CD4-positive, alpha-beta T cell treated with Interleukin-12 subunit alpha and Interleukin-12 subunit beta, for 1 hour (primary cell): ENCODE data around the gene PRKCG.
"Not testable (repeated sequence)": the region's sequence is repeated elsewhere in the genome, so short reads cannot be mapped to it uniquely, and the experiment has no call there.

Source experiments
- DNase-seq: peaks from one replicate; pipeline ENCODE4 v3.0.0-alpha.2; 2020

The PRKCG gene

GRCh38 chr19:53881482-53882390, at the start of gene PRKCG:
Gene PRKCG, plus strand, starts transcription at chr19:53882197. Its CDS starts 298 bp downstream, at chr19:53882495.
- DNase-seq = peak; percentile 76

- DNase-seq = not testable (repeated sequence)
These were observed 49.1 kb upstream of the PRKCG start for GRCh38 chr19:53832861-53833260.

DNA sequence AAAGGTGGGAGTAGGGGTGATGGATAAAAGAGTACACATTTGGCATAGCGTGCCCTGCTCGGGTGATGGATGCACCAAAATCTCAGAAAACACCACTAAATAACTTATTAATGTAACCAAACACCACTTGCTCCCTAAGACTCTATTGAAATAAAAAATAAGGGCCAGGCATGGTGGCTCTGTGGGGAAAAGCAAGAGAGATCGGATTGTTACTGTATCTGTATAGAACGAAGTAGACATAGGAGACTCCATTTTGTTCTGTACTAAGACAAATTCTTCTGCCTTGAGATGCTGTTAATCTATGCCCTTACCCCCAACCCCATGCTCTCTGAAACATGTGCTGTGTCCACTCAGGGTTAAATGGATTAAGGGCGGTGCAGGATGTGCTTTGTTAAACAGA, 43.6 kb upstream of the PRKCG start:
- not testable (repeated sequence) for DNase-seq

DNA sequence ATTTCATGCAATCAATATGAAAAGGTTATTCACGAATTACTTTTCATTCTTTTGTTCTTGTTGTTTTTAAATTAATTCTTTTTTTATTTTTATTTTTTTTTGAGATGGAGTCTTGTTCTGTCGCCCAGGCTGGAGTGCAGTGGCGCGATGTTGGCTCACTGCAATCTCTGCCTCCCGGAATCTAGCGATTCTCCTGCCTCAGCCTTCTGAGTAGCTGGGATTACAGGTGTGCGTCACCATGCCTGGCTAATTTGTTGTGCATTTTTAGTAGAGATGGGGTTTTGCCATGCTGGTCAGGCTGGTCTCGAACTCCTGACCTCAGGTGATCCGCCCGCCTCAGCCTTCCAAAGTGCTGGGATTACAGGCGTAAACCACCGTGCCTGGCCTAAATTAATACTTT, 41.8 kb upstream of the PRKCG start:
- not testable (repeated sequence) for DNase-seq

DNA sequence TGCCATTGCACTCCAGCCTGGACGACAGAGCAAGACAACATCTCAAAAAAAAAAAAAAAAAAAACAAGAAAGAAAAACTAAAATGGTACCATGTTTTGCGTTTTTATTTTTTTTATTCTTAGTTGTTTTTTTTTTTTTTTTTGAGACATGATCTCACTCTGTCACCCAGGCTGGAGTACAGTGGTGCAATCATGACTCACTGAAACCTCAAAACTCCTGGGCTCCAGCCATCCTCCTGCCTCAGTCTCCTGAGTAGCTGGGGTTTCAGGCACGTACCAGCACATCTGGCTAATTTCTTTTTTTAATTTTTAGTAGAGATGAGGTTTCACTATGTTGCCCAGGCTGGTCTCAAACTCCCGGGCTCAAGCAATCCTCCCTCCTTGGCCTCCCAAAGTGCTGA, 41.1 kb upstream of the PRKCG start:
- DNase-seq = not testable (repeated sequence)

DNA sequence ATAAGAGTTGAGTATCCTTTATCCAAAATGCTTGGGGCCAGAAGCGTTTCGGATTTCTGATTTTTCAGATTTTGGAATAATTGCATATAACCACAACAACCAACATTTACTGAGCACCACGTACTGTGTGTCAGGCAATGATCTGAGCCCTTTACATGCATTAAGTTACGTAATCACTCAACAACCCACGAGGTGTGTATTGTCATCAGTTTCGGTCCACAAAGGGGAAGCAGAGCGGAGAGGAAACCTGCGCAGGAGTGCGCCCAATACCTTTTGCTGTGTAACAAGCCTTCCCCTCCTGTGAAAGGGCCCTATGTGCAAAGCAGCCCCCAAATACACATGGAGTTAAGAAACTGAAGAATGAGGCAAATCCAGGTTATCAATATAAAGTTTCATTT, 37.1 kb upstream of the PRKCG start:
- DNase-seq = no peak

DNA sequence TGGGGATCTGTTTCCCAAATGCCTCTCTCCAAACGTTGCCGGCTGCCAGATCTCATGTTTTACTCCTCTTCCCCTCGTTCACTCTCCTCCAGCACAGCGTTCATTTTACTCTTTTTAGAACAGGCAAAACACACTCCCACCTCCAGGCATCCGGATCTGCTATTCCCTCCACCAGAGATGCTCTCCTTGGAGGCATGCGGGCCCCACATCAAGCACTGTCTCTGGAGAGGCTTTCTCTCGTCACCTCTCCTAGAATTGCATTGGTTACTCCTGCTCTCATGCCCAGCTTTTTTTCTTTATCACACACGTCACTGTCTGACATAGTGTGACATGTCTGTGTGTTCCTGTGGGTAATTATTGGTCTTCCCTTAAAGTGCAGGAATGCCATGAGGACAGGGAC, 34.4 kb upstream of the PRKCG start:
- DNase-seq = no peak

GRCh38 chr19:53849237-53849676, 32.7 kb upstream of the PRKCG start:
- DNase-seq = no peak

DNA sequence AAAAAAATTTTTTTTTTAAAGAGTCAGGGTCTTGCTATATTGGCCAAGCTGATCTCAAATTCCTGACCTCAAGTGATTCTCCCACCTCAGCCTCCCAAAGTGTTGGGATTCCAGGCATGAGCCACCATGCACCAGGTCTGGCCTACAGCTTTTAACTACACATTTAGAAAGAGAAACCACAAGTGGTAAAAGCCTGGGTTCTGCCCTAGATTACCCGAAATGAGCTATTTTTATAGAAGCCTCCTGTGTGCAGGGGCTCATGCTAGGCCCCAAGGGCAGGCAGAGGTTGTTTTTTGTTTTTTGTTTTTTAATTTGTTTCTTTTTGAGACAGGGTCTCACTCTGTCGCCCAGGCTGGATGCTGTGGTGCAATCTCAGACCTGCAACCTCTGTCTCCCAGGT, 28.3 kb upstream of the PRKCG start:
- no peak for DNase-seq

- DNase-seq = no peak
These were observed 17.6 kb upstream of the PRKCG start for GRCh38 chr19:53864308-53864836.

DNA sequence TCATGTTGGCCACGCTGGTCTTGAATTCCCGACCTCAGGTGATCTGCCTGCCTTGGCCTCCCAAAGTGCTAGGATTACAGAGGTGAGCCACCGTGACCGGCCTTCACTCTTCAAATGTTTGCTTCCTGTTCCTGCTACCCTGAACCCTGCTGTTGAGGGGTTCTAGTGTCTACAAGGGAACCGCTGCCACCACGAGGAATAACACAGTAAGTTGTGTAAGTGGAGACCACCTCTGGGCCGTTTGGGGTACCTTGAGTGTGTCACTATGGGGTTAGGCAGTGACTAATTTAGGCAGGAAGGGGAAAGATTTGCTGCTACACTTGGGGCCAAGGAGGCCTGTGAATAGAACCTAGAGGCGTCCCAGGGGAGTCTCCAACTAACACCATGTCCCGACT, 16.5 kb upstream of the PRKCG start:
- DNase-seq = peak; percentile 20

DNA sequence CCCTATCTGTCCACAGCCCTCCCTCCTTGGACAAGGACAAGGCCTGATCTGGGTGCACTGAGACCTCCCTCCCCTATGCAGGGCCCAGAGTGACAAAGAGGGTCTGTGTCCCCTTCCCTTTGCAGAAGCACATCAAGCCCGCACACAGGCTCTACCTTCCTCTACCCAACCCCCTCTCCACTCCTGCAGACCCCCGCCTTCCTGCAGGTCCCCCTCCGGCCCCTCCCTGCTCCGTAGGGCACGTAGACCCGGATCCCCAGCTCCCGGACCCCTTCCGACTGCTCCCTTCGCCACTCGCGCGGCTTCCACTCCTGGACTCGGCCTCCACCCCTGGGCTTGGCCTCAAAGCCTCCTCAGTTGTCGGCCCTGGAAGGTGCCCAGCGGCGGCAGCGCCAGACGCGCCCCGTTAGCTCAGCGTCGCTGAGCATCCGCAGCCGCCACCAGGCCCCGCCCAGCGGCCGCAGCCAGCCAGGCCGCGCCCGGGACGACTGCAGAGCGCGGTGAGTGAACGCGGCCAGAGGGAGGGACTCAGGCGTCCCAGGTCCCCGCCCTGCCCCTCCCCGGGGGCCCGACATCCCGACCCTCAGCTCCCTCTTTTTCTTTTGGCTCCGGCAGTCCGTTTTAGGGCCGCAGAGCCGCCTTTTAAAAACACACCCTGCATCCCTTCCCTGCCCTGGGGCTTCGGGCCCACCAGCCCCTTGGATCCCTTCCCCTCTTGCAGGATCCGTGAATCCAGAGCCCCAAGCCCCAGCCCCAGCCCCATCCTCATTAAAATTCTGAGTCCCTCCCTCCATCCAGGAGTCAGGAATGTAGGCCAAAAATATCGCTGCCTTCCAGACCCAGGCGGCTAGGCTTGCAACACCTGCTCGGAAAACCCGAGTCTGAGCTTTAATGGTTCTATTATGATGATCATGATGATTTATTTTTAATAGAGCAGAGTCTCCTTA, 15.8 kb upstream of the PRKCG start:
- DNase-seq = peak; percentile 86

- DNase-seq = no peak
These were observed 15.2 kb upstream of the PRKCG start for GRCh38 chr19:53866865-53867224.

DNA sequence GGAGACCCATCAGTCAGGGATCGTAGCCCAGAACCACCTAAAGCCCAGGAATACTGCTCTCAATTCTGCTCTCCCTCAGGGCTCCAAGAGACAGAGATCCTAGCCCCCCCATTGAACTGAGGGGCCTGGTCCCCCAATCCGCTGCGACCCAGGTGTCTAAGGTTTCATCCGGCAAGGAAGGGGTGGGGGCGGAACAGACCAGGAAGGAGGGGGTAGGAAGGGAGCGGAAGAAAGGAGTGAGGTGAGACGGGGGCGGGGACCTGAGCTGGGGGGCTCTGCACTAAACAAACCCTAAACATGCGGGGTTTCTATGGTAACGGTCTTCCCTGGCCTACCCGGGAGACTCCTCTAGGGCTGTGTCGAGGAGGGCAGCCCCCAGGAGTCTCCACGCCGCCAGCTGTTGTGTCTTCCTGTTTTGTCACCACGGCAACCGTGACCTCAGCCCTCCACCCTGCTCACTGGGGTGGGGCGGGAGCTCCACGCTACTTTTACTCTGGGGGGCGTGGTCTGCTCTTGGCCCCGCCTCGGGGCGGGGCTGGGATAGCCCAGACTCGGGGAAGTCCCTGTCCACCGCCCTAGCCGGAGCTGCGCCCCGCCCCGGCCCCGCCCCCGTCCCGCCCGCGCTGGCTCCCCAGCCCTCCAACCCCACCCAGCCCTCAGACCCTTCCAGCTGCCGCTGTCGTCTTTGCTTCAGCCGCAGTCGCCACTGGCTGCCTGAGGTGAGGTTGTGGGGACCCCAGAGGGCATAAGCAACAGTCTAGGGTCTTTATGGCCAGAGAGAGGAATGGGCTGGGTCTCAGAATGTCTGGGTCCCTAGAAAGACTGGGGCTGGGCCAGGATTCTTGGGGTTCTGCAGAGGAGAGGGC, 14.5 kb upstream of the PRKCG start, which contains the start of gene MYADM:
Gene MYADM, plus strand, starts transcription at position 659 of the 866 bp plus-strand sequence. CDS start 5,647 bp downstream, outside the sequence.
- peak; percentile 100 for DNase-seq

DNA sequence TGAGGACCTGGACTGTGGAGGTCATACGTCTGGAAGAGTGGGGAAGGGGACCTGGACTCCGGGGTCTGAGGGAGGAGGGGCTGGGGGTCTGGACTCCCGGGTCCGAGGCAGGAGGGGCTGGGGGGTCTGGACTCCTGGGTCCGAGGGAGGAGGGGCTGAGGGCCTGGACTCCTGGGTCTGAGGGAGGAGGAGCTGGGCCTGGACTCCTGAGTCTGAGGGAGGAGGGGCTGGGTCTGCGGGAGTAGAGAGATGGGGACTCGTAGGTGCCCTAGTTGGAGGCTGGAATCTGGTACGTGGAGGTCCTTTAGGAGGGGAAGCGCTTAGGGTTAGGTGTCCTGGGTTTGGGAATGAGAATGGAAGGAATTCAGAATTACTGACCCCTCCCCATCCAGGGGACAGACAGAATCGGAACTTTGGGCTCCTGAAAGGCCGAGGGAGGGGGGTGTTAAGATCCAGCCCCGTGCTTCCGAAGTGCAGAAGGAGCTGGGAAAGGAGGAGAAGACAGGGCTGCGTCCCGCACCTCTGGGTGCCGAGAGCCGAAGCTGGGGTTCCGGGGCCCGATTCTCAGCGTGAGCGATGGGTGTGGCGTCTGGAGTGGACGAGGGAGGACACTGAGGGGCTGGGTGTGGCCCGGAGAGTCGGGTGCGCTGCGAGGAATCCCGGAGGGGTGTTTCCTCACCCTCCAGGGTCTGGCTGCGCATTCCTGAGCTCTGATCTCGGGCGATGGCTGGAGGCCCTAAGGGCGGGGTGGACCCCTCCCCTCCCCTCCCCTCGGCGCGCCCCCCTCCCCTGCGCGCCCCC, 13.7 kb upstream of the PRKCG start:
- DNase-seq = peak; percentile 62

DNA sequence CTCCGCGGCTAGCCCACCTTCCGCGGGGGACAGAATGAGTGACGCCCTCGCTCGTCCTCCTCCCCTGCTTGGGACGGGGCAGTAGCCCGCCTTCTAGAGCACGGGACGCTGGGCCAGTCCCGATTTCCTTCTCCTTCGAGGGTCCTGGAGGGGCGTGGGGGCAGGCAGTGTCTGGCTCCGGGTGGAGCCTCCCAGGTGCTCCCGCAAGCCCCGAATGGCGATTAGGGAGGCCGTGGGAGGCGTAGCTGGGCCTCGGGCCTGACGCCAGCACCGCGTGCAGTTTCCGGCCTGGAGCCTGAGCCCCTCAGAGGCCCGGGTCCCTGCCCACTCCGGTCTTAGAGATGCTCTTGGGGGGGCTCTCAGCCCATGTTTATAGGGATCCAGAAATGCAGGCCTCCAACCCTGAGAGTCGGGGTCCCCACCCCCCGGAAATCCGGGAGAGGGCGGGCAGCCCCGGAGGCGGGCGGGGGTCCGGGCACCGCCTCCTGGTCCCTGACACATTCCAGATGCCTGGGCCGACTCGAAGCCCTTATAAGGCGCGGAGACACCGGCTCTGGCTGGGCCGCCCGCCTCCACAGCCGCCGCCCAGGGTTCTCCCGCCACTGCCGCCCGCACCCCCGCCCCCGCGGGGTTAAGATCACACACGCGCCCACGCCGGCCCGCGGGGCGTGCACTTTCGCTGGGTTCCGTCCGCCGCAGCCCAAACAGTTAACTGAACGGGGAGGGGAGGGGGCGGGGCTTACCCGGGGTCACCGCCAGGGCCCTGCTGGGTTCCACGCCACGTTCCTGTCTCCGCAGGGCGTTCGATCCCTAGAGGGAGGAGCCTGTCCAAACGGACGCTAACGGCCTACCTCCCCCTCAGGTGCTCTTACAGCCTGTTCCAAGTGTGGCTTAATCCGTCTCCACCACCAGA, 12.8 kb upstream of the PRKCG start:
- peak; percentile 94 for DNase-seq

- DNase-seq = peak; percentile 10
These were observed 12.1 kb upstream of the PRKCG start for GRCh38 chr19:53869805-53870484.

- peak; percentile 46 for DNase-seq
These were observed 11.5 kb upstream of the PRKCG start for GRCh38 chr19:53870485-53870844.

GRCh38 chr19:53871454-53871853, 10.5 kb upstream of the PRKCG start:
- DNase-seq = peak; percentile 42

DNA sequence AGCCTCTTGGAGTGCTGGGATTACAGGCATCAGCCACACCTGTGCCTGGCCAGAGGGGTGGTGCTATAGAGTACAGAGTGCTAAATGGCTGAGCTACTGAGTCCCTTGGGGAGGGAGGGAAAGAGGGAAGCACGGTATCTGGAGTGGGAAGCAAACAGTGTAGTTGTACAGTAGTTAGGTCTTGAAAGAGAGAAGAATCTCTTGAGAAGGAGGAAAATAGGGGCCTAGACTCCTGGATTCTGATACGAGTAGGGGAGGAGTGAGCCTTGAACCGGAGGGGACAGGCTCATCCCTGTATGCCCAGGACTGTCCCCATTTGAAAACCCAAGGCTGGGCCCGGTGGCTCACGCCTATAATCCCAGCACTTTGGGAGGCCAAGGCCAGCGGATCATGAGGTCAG, 9.2 kb upstream of the PRKCG start:
- peak; percentile 43 for DNase-seq
